ENCODE results near the gene ARHGAP26. TPM values are rescaled to one million over a fixed set of nuclear protein-coding genes. Genes with fewer than 3 reads are reported as not detected.

ARHGAP26 gene
- total RNA-seq, 1 donor from 2014 or later, result 25.2 TPM

DNA sequence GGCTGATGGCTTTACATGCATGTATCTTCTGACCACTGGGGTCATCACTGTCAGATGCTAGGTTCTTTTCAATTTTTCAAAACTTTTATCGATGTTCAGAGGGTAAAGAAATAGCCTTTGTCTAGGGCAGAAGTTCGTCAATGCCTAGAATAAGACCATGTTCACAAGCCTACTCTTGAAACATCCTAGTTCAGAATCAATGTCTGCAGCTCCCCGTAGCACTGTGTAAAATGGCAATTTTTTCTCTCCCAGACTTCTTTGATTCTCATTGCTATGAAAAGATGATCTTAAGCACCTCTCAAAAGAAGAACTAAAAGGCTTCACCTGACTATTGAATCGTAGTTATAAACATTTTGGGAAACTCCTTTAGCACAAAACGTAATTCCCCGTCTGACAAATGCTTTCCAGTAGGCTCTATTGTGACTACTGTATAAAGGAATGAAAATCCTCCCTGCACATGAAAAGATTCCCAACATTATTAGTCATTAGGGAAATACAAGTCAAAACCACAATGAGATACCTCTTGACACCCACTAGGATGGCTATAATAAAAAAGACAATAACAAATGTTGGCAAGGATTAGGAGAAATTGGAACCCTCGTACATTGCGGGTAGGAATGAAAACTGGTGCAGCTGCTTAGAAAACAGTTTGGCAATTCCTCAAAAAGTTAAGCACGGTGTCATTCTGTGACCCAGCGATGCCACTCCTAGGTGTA is 263.5 kb downstream of the ARHGAP26 start:
- DNase-seq (ENCODE audit: low read depth in 2 of 2), result peak; percentile 58 to 85

DNA sequence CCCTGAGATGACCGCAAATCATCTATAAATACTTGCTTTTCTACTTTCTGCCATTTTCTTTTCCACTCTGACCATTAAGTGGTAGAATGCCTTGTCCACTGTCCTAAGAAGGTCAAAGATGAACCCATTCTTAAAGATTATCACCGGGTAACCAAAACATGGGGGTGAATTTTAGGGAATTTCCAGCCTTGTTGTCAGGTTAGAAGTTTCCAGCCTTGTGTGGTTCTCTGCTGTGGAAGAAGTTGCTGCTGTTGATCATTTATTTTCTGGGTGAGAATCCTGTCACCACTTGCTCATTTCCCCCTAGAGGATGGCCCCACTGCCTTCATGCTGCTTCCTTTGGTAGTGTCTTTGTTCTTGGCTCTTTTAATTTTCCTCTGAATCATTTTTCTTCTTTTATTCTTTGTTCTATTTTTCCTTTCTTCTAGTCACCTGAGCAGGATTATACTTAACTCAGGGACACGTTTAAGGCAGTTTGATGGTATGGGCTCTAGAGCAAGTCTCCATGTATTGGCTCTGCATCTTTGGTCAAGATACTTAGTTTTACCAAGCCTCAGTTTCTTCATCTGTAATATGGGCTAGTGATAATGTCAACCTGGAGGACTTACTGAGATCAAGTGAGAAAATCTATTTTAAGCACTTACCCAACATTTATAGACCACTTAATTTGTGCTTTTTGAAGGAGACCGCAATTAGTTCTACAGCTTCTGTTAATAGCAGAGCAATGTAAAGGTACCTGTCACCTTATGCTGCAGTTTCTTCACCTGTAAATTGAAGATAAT is 266.2 kb downstream of the ARHGAP26 start:
- DNase-seq (ENCODE audit: low read depth in 2 of 2), result no peak

- DNase-seq (ENCODE audit: low read depth in 2 of 2), result peak; percentile 97 to 99
Measured at GRCh38 chr5:143037071-143037470, 266.9 kb downstream of the ARHGAP26 start.

DNA sequence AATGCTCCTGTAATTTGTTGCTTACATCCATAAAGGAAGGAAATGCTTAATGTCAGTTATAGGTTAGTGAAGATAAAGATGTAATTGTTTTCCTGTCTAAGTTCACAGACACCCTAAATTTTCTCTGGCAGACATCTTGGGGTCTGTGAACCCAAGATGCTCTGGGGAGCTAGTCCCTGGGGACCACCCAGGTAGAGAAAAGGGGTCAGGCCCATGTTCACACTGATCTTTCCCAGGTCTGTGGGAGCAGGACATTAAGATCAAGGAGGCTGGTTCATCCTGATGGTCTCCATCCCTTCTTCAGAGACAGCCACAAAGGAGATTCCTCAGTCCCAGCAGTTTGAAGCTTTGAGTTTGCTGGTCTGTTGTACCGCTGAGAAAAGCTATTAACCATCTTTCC is 267.5 kb downstream of the ARHGAP26 start:
- DNase-seq (ENCODE audit: low read depth in 2 of 2), result no peak

GRCh38 chr5:143040622-143041021 is 270.4 kb downstream of the ARHGAP26 start:
- DNase-seq (ENCODE audit: low read depth in 2 of 2), result peak in 1 of 2 donors; percentile 37

DNA sequence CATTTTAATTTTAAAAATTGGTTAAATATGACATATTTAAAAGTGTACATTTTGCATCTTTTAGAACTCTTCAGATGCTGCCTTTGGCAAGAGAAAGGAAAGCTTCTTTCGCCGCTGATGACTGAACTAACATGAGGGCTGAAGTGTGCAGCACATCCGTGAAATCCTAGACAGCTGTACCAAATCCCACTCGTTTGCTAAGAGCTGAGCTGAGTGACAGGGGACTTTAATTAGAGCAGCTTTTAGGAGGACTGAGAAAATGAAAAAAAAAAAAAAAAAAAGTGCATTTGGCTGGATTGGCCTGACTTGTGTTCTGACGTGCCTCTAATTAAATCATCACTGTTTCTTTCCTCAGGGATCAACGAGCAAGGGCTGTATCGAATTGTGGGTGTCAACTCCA is 271.3 kb downstream of the ARHGAP26 start:
- DNase-seq (ENCODE audit: low read depth in 2 of 2), result no peak

- DNase-seq (ENCODE audit: low read depth in 2 of 2), result peak in 1 of 2 donors; percentile 44
Measured at GRCh38 chr5:143041972-143042770, 272.0 kb downstream of the ARHGAP26 start.

- DNase-seq (ENCODE audit: low read depth in 2 of 2), result no peak
Measured at GRCh38 chr5:143044265-143044664, 274.1 kb downstream of the ARHGAP26 start.

- DNase-seq (ENCODE audit: low read depth in 2 of 2), result no peak
Measured at GRCh38 chr5:143045062-143045461, 274.9 kb downstream of the ARHGAP26 start.

- no peak for DNase-seq (ENCODE audit: low read depth in 2 of 2)
Measured at GRCh38 chr5:143046314-143046713, 276.1 kb downstream of the ARHGAP26 start.

DNA sequence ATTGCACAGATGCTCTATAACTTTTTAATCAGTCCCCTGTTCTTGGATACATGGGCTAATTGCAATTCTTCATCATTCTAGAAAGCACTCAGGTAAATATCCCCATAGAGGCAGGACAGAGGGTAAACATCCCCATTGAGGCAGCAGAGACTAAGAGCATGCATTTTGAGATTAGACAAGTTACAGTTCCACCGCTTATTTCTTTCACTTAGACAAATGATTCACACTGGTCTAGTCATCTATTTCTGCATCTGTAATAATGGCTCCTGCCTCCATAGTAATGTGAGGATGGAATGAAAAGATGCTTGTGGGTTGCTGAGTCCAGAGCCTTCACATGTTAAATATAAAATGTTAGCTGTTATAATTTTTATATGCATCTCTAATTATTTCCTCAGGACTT is 276.9 kb downstream of the ARHGAP26 start:
- no peak for DNase-seq (ENCODE audit: low read depth in 2 of 2)

GRCh38 chr5:143050183-143050582 is 280.0 kb downstream of the ARHGAP26 start:
- DNase-seq (ENCODE audit: low read depth in 2 of 2), result no peak

GRCh38 chr5:143051244-143052058 is 281.3 kb downstream of the ARHGAP26 start:
- no peak for DNase-seq (ENCODE audit: low read depth in 2 of 2)

DNA sequence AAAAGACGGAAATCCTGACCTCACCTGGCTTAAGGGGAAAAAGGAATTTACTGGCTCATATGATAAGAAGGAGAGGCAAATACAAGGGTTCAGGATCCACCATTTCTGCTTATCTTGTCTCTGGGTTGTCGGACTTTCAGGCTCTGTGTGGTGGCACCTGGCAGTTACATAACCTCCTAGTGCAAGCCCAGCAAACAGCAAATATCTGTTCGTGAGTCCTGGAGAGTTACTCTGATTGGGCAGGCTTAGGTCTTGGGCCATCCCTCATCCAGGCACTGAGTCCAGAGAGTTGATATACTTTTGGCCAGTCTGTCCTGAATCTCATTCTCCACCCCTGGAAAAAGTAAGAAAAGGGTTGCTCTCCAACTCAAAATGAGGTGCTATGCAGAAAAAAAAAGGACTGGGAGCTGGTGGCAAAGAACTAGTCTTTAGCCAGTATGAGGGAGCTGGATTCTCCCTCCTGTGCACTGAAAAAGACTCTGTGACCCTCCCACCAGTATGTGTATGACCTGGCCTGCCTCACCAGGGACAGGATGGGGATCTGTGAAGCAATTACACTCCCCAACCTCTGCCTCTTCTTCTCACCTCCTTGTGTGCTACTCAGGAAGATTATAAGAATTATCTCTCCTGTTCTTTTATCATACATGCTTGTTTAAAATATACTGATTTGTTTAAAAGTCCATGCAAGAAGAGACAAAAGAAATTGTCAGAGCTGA is 282.9 kb downstream of the ARHGAP26 start:
- DNase-seq (ENCODE audit: low read depth in 2 of 2), result no peak

DNA sequence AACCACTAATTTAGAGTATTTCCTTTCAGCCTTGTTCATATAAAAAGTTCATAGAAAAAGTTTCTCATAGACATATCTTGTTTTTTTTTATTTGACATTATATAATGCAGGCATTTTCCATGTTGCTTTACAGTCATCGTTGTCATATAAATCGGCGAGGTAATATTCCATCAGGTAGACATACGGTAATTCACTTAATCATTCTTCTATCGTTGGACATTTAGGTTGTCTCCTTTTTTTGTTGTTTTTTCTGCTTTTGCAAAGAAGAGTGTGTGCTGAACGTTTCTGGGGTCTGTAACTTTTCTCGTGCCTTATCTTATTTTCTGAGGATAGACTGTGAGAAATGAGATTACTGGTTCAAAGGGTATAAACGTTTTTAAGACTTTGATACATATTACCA is 283.6 kb downstream of the ARHGAP26 start:
- no peak for DNase-seq (ENCODE audit: low read depth in 2 of 2)

DNA sequence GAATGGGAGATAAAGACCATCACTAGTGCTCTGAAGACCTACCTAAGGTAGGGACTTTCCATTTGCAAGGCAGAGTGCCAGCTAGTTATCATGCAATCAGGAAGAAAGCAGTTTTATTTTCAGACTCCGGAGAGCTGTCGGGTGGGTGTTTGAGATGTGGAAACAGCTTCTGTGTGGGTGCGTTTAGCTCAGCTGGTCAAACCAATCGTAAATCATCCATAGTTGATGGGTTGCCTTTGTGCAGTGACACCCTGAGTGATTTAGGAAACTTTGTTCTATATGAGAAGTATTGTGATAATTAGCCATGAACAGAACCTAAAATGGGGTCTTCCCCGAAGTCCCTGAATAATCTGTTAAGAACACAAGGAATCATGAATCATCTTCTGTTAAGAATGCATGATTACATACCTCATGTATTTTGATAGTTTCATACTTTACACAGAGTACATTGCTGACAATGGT is 284.3 kb downstream of the ARHGAP26 start:
- DNase-seq (ENCODE audit: low read depth in 2 of 2), result peak in 1 of 2 donors; percentile 62

DNA sequence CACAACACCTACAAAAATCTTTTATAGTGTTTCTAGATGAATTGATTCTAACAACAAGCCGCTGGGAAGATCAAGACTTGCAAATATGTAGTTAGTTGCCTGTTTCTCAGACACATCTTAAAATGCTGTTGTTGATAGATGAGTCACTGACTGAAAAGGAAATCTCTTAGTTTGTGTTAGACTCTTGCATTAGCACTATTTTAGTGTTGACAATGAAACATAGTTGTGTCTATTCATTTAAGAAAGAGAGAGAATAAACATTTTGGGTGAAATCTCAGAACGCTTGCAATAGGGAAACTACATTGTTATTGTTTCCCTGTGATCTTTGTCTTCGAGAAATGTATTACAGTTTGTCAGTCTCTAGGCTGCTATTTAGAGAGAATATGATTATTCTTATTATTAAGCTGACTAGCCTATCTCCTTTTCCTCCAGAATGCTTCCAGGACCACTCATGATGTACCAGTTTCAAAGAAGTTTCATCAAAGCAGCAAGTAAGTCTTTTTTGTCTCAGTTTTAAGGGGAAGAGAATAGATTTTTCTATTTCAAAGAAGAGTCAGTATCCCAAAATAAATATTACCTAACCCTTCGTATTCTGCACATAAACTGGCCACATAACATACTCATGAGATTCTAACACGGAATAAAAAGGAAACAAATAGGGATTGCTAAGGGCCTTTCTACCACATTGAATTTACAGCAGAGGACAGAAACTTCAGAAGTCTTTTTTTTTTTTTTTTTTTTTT is 285.6 kb downstream of the ARHGAP26 start:
- peak in 1 of 2 donors; percentile 63 for DNase-seq (ENCODE audit: low read depth in 2 of 2)

GRCh38 chr5:143056339-143056704 is 286.1 kb downstream of the ARHGAP26 start:
- no peak for DNase-seq (ENCODE audit: low read depth in 2 of 2)

- no peak for DNase-seq (ENCODE audit: low read depth in 2 of 2)
Measured at GRCh38 chr5:143056792-143057579, 286.8 kb downstream of the ARHGAP26 start.

Measured in dermis microvascular lymphatic vessel endothelial cell (primary cell).